Hepatocyte (in vitro differentiated cells): Measurements from ENCODE around the gene GOLGA1.

Experiments
- CTCF ChIP-seq: fragments of 200-600 bp; sonication (generic); IDR thresholded peaks from 2 replicates; pipeline ENCODE4 v1.5.1; 2016; ENCODE audit warnings: antibody characterized with exemption, mild to moderate bottlenecking; ENCODE audit not compliant: poor library complexity
- EZH2 ChIP-seq: fragments of 200-600 bp; sonication (generic); IDR thresholded peaks from 2 replicates; pipeline ENCODE4 v1.6.1; 2016; ENCODE audit warnings: antibody characterized with exemption, mild to moderate bottlenecking, borderline replicate concordance
- EZH2phosphoT487 ChIP-seq: fragments of 200-600 bp; sonication (generic); IDR thresholded peaks from one replicate; pipeline ENCODE4 v1.6.1; 2018; ENCODE audit warnings: antibody characterized with exemption, mild to moderate bottlenecking, low read depth, moderate library complexity; ENCODE audit not compliant: unreplicated experiment, severe bottlenecking

GRCh38 chr9:124839612-124840299 is 101.1 kb downstream of the GOLGA1 start:
- TF ChIP-seq CTCF, result peak; percentile 28
- TF ChIP-seq EZH2, result no peak
- TF ChIP-seq EZH2phosphoT487, result no peak
